Neutrophil (primary cell): Measurements from ENCODE around the gene SPAAR.

Experiments
- H3K27ac ChIP-seq: fragments of 200-600 bp; sonication (generic); 2 replicates; pipeline ENCODE4 v1.5.1; 2016; ENCODE audit warnings: mild to moderate bottlenecking, moderate library complexity
- H3K27me3 ChIP-seq: fragments of 200-600 bp; sonication (generic); 2 replicates; pipeline ENCODE4 v1.6.0; 2016; ENCODE audit warnings: mild to moderate bottlenecking
- H3K36me3 ChIP-seq: fragments of 200-600 bp; sonication (generic); 2 replicates; pipeline ENCODE4 v1.5.1; 2017
- H3K4me1 ChIP-seq, 2 experiments: fragments of 200-600 bp in 1 of 2; sonication (generic) in 1 of 2; 1 replicate in 1 of 2; 2 replicates in 1 of 2; pipeline versions ENCODE4 v1.5.1 to v1.6.1; 2013 to 2016; ENCODE audit warnings: low read depth in 1 of 2, low read length in 1 of 2, mild to moderate bottlenecking in 1 of 2, moderate library complexity in 1 of 2; ENCODE audit not compliant: control insufficient read depth in 1 of 2, insufficient read depth in 1 of 2
- H3K4me3 ChIP-seq, 2 experiments: fragments of 200-600 bp in 1 of 2; sonication (generic) in 1 of 2; 1 replicate in 1 of 2; 2 replicates in 1 of 2; pipeline ENCODE4 v1.5.1; 2013 to 2016; ENCODE audit warnings: low read depth in 1 of 2, low read length in 1 of 2, mild to moderate bottlenecking in 1 of 2, moderate library complexity in 1 of 2
- H3K9me3 ChIP-seq: fragments of 200-600 bp; sonication (generic); 2 replicates; pipeline ENCODE4 v1.5.1; 2016
- CTCF ChIP-seq: fragments of 200-600 bp; sonication (generic); IDR thresholded peaks from 2 replicates; pipeline ENCODE4 v1.5.1; 2016; ENCODE audit warnings: antibody characterized with exemption

Gene SPAAR

GRCh38 chr9:35914301-35914807 lies 5.1 kb downstream of the SPAAR start:
- Histone ChIP-seq H3K9me3 (no peaks in the 10 kb centered on the region), H3K4me3 (no peak overlapping the region), H3K4me1 (no peaks in the 10 kb centered on the region), H3K27ac (no peak overlapping the region), H3K36me3 (no peaks in the 10 kb centered on the region), H3K27me3 (peaks cover 33% of the 10 kb centered on the region)
- no peak for TF ChIP-seq CTCF

- Histone ChIP-seq H3K4me3 (no peak overlapping the region), H3K27ac (no peak overlapping the region), H3K4me1 (no peaks in the 10 kb centered on the region), H3K9me3 (no peaks in the 10 kb centered on the region), H3K36me3 (no peaks in the 10 kb centered on the region), H3K27me3 (peaks cover 22% of the 10 kb centered on the region)
- TF ChIP-seq CTCF: no peak
Measured at GRCh38 chr9:35915681-35916294, 6.5 kb downstream of the SPAAR start.

- H3K27ac ChIP-seq: no peak overlapping the region
- no peak for TF ChIP-seq CTCF
- H3K27me3 ChIP-seq: peaks cover 9% of the 10 kb centered on the region
- H3K9me3 ChIP-seq: no peaks in the 10 kb centered on the region
- no peaks in the 10 kb centered on the region for H3K4me1 ChIP-seq
- H3K36me3 ChIP-seq: no peaks in the 10 kb centered on the region
- H3K4me3 ChIP-seq: no peak overlapping the region
Measured at GRCh38 chr9:35917261-35917660, 8.0 kb downstream of the SPAAR start.

DNA sequence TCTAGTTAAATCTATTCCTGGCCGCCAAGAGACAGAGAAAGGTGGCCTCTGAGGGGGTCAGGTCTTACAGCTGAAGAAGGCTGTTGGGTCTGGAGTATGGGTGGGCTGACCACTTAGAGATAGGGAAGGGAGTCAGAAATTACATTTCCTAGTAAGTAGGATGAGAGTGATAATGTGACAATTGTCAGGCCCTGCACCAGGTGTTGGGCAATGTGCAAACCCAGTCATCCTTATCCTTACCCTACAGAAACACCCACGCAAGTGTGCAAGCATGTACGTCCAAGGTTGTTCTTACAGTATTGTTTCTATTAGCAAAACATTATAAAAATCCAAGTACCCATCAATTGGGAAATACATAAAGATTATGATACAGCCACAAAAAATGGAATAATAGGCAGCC lies 9.5 kb downstream of the SPAAR start:
- Histone ChIP-seq H3K4me1 (no peaks in the 10 kb centered on the region), H3K27me3 (no peaks in the 10 kb centered on the region), H3K36me3 (no peaks in the 10 kb centered on the region), H3K27ac (no peak overlapping the region), H3K9me3 (no peaks in the 10 kb centered on the region), H3K4me3 (no peak overlapping the region)
- TF ChIP-seq CTCF: no peak

GRCh38 chr9:35919212-35920008 lies 10.1 kb downstream of the SPAAR start:
- H3K27me3 ChIP-seq: no peaks in the 10 kb centered on the region
- no peak for TF ChIP-seq CTCF
- no peaks in the 10 kb centered on the region for H3K4me1 ChIP-seq
- no peak overlapping the region for H3K27ac ChIP-seq
- H3K4me3 ChIP-seq: no peak overlapping the region
- no peaks in the 10 kb centered on the region for H3K36me3 ChIP-seq
- H3K9me3 ChIP-seq: no peaks in the 10 kb centered on the region
